Fibroblast of skin of right biceps (primary cell): Measurements from ENCODE around the gene HNRNPDL.
"Not testable (repeated sequence)": the region's sequence is repeated elsewhere in the genome, so short reads cannot be mapped to it uniquely, and the experiment has no call there.

Source experiments
- DNase-seq: peaks from one replicate; pipeline ENCODE4 v3.0.0-alpha.2; 2013

The HNRNPDL gene

DNA sequence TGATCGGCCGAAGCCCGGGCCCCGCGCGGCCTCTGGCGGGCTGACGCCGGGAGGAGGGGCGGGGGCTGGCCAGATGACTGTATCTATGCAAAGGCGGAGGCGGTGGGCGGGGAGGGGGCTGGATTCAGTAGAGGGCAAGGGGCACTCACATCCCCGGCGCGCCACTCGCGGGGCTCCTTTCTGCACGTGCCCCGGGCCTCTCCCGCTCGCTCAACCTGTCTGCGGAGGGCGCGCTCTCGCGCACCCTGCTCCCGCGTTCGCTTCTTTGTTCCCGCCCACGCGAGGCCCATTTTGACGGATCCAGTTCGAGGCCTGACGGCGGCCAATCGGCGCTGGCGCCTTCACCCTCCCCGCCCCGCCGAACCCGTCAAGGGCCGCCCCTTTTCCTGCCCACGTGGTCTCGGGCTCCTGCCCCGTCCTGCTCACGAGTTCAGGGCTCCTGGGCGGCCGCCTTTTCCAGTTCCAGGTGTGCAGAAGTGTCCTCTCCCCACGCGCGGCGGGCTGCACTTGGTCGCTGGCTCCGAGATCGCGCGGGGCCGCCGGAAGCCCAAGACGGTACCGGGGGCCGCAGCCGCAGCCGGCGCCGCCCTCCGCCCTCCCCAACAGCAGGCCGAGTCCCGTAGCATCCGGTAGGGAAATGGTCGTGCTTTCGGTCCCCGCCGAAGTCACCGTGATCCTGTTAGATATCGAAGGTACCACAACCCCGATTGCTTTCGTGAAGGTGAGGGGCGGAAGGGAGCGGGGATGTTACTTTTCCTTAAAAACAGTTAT is at the start of gene HNRNPDL, which contains the start of gene ENOPH1:
TSS of gene HNRNPDL (minus strand) at position 270 of the 771 bp plus-strand sequence. CDS start 772 bp downstream, outside the sequence.
TSS of gene ENOPH1 (plus strand) at position 398 of the 771 bp plus-strand sequence. CDS start at position 638, 240 bp downstream.
- peak; percentile 97 for DNase-seq

DNA sequence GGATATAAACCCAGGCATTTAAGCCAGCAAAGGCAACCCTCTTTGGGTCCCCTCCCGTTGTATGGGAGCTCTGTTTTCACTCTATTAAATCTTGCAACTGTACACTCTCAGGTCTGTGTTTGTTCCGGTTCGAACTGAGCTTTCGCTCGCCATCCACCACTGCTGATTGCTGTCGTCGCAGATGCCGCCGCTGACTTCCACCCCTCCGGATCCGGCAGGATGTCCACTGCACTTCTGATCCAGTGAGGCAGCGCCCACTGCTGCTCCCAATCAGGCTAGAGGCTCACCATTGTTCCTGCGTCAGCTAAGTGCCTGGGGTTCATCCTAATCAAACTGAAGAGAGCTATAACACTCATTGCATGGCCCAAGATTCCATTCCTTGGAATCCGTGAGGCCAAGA is 49.3 kb upstream of the HNRNPDL start:
- no peak for DNase-seq

GRCh38 chr4:82477469-82477868 is 47.2 kb upstream of the HNRNPDL start:
- DNase-seq = not testable (repeated sequence)

DNA sequence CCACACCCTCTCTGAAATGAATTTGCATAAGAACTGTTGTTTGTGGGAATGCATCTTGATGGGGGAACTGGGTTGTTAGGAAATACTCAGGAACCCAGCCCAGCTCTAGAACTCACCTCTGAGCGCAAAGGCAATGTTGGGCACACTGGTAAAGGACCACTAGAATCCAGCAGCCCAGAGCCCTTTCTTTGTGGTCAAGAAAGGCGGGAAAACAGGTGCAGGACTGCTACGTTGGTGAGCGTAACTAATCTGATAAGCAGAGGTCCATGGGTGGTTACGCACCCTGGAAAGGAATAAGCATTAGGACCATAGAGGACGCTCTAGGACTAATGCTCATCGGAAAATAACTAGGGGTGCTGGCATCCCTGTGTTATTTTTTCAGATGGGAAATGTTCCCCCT is 45.7 kb upstream of the HNRNPDL start:
- DNase-seq = not testable (repeated sequence)

DNA sequence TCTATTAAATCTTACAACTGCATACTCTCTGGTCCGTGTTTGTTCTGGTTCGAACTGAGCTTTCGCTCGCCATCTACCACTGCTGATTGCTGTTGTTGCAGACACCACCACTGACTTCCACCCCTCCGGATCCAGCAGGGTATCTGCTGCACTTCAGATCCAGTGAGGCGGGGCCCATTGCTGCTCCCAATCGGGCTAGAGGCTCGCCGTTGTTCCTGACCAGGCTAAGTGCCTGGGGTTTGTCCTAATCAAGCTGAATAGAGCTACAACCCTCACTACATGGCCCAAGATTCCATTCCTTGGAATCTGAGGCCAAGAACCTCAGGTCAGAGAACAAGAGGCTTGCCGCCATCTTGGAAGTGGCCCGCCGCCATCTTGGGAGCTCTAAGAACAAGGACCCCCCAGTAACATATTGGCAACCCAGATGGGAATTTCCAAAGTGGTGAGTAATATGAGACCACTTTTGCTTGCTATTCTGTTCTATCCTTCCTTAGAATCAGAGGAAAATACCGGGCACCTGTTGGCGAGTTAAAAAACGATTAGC is 43.4 kb upstream of the HNRNPDL start:
- DNase-seq = no peak

- not testable (repeated sequence) for DNase-seq
Measured at GRCh38 chr4:82473080-82473479, 42.8 kb upstream of the HNRNPDL start.

DNA sequence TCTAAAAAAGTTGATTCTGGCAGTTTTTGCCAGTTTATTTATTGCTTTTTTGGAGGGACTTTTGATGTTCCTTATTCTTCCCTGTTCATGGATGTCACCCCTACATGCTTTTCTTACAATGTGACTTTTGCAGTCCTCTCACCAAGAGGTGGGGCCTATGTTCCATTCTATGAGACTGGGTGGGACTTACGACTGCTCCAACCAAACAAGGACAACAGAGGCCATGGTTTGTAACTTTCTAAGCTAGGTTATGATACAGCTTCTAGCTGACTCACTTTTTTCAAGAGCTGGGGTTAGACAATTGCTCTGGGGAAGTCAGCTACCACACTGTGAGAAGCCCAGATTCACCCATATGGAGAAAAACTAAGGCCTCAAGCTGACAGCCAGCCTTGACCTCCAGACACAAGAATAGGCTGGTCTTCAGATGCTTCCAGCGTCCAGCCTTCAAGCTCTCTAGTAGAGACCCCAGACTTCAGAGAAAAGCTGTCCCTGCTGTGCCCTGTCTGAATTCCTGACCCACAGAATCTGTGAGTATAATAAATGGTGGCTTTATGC is 39.6 kb upstream of the HNRNPDL start:
- DNase-seq = peak; percentile 67

GRCh38 chr4:82467471-82467870 is 37.2 kb upstream of the HNRNPDL start:
- DNase-seq = peak; percentile 27

DNA sequence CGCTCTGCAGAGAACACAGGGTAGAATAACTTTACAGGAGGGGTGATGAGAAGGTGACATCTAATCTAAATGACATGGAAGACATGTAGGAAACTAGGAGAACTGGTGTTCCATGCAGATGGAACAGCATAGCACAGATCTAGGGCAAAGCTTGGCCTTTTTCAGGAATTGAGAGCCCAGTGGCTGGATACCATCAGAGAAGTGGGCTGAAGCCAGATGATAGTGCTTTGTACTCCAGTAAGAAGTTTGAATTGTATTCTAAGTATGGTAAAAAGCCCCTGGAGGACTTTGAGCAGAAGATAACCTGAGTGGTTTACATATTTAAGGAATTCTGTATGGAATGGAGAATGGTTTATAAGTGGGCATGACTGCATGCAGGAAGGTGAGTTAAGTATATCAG is 33.0 kb upstream of the HNRNPDL start:
- DNase-seq = no peak

DNA sequence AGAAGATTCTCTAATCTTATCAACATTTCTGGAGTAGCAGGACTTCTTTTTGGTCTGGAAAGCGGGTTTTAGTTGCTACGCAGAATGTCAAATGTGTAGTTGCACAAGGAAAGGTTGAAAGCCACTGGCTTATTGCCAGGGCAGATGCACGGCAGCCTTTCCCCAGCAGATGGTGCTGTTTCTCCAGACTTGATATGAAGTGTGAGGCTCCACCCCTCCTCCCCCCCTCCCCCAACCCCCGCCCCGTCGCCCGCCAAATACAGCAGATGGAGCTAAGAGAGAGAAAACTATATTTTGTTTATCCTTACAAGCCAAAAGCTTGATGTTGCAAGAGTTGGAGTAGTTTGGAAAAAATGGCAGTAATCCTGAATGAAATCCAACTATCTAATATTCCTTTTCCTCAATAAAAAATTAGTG is 32.2 kb upstream of the HNRNPDL start:
- DNase-seq = peak; percentile 82

DNA sequence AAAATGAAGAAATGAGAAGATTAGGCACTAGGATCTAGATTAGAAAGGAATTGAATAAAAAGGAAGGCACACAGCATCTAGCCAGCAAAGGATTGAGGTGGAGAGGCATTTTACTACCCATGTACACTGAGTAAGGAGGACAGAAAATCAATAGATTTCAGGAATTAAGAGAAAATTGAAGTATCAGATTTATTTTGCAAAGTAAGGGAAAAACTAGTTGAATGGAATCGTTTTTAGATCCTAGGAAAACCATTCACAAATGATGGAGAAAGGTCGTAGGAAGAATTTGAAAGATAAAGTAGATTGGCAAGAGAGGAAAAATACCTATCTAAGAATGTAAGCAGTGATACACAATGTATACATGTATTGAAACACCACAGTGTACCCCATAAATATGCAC is 31.4 kb upstream of the HNRNPDL start:
- no peak for DNase-seq

GRCh38 chr4:82458729-82459128 is 28.5 kb upstream of the HNRNPDL start:
- DNase-seq = no peak

DNA sequence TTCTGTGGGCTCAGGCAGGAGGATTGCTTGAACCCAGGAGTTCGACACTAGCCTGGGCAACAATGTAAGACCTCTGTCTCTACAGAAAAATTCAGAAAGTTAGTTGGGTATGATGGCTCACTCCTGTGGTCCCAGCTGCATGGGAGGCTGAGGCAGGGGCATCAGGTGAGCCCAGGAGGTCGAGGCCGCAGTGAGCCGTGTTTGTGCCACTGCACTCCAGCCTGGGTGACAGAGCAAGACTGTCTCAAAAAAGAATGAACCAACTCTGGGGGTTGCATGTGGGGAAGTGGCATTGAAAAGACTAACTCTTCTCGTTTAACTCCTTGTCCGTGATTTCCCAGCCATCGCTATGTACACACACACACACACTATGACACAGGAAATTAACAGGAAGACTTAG is 27.0 kb upstream of the HNRNPDL start:
- DNase-seq = no peak

GRCh38 chr4:82452026-82452425 is 21.8 kb upstream of the HNRNPDL start:
- DNase-seq = no peak

- DNase-seq = no peak
Measured at GRCh38 chr4:82450966-82451755, 20.9 kb upstream of the HNRNPDL start.

GRCh38 chr4:82447886-82448285 is 17.6 kb upstream of the HNRNPDL start:
- no peak for DNase-seq

- no peak for DNase-seq
Measured at GRCh38 chr4:82439088-82439487, 8.8 kb upstream of the HNRNPDL start.

DNA sequence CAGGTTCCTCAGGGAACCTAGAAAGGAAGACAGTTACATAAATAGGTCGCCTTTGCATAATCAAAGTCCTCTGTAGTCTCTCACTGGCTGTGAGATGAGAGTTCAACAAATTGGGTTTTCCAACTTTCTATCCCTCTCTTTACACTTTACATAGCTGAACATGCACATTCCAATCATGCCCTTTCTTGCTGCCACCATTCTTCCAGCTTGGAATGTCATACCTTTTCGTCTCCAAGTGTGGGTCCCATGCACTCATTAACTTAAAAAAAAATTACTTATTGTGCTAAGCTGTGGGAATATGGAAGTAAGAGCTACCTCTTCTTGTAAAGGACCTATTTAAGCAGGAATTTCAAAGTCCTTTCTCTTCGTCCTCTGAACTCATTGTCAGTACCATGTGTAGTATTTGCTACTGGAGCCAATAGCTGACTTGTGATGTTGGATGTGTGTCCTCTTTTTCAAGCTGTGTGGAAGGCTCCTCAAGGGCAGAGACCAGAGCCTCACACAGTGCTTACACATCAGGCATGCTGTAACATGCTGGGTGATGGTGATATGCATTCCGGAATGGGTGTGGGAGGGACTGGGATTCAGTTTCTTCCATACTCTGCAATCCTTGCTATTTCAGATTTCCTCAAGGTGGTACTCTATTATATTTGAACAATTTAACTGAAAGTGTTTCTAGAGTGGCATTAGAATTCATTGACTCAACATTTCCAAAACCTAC is 7.2 kb upstream of the HNRNPDL start:
- peak; percentile 23 for DNase-seq

GRCh38 chr4:82436780-82437179 is 6.5 kb upstream of the HNRNPDL start:
- DNase-seq = no peak

DNA sequence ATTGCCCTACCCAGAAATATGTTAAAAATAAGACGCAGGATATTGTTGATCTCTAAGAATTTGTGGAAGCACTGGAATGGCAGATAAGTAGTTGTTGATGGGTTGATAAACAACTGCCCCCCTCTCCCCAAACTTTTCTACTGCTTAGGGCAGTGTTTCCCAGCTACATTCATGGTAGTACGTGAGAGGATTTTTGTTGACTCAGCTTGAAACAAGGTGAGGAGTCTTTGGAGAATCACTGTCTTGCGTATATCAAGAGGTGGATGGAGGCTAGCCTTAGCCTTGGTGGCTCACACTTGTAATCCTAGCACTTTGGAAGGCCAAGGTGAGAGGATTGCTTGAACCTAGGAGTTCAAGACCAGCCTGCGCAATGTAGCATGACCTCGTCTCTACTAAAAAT is 5.9 kb upstream of the HNRNPDL start:
- DNase-seq = no peak

GRCh38 chr4:82434949-82435348 is 4.7 kb upstream of the HNRNPDL start:
- DNase-seq = no peak

GRCh38 chr4:82433791-82434190 is 3.5 kb upstream of the HNRNPDL start:
- no peak for DNase-seq

GRCh38 chr4:82432596-82432995 is 2.3 kb upstream of the HNRNPDL start:
- no peak for DNase-seq
